Right ventricle myocardium superior (tissue), 1 donor: ENCODE results near the gene NKX1-1. TPM values are rescaled to one million over a fixed set of nuclear protein-coding genes. Genes with fewer than 3 reads are reported as not detected.
"Not testable (repeated sequence)": the region's sequence is repeated elsewhere in the genome, so short reads cannot be mapped to it uniquely, and the experiment has no call there.

Experiments
- ATAC-seq: fragments of 200-7000 bp; cut with Tn5 transposase; one replicate; pipeline ENCODE4 v1.9.1; 2020; ENCODE audit warnings: mild to moderate bottlenecking; ENCODE audit not compliant: poor library complexity
- DNase-seq: peaks from one replicate; pipeline ENCODE4 v3.0.0-alpha.2; 2020
- intact Hi-C: fragments of 100-400 bp; cut with DNase I; formaldehyde crosslinking; loops from one replicate; pipeline ENCODE4 v1.11.2; 2022
- total RNA-seq: library from RNA; stranded (reverse); fragmentation: NEBNext Ultra II Directional; extraction: Animal tissue kit (Norgen Biotek cat#: 25700); gene quantifications from one replicate; pipeline ENCODE4 v1.2.1, GENCODE V29; 2021
- donor health status: DM: no; HTN: yes; CAD: no; lungs with severe emphysema.

Gene NKX1-1
- total RNA-seq, 1 donor from 2014 or later = not detected

GRCh38 chr4:1396806-1397455 lies 9.3 kb downstream of the NKX1-1 start:
- intact Hi-C loops = no loop called here
- DNase-seq = peak; percentile 22
- no peak for ATAC-seq

GRCh38 chr4:1395941-1396805 lies 10.1 kb downstream of the NKX1-1 start:
- ATAC-seq = no peak
- intact Hi-C loops = no loop called here
- DNase-seq = peak; percentile 30

- intact Hi-C loops, ATAC-seq: not testable (repeated sequence)
- peak; percentile 18 for DNase-seq
These were observed 10.8 kb downstream of the NKX1-1 start for GRCh38 chr4:1395389-1395820.

GRCh38 chr4:1394554-1395388 lies 11.5 kb downstream of the NKX1-1 start:
- intact Hi-C loops, DNase-seq, ATAC-seq: not testable (repeated sequence)

- peak; percentile 13 for DNase-seq
- intact Hi-C loops = no loop called here
These were observed 12.4 kb downstream of the NKX1-1 start for GRCh38 chr4:1393866-1394265.

GRCh38 chr4:1393363-1393762 lies 12.9 kb downstream of the NKX1-1 start:
- intact Hi-C loops, DNase-seq, ATAC-seq: not testable (repeated sequence)

More at GRCh38 chr4:1393866-1394265, 12.4 kb downstream of the NKX1-1 start:
- no peak for ATAC-seq

GRCh38 chr4:1385373-1386340 lies 20.6 kb downstream of the NKX1-1 start:
- ATAC-seq (no peak), DNase-seq (peak; percentile 37)
- intact Hi-C loops = no loop called here

- no peak for ATAC-seq
- DNase-seq = peak; percentile 21
These were observed 21.4 kb downstream of the NKX1-1 start for GRCh38 chr4:1384675-1385372.

GRCh38 chr4:1383728-1384591 lies 22.3 kb downstream of the NKX1-1 start:
- peak; percentile 33 for DNase-seq
- ATAC-seq = no peak
- intact Hi-C loops = no loop called here

More at GRCh38 chr4:1384675-1385372, 21.4 kb downstream of the NKX1-1 start:
- intact Hi-C loops = no loop called here

- intact Hi-C loops = no loop called here
- no peak for ATAC-seq
These were observed 23.2 kb downstream of the NKX1-1 start for GRCh38 chr4:1382776-1383727.

GRCh38 chr4:1381944-1382541 lies 24.2 kb downstream of the NKX1-1 start:
- ATAC-seq (no peak), DNase-seq (peak; percentile 21)
- intact Hi-C loops = no loop called here

More at GRCh38 chr4:1382776-1383727, 23.2 kb downstream of the NKX1-1 start:
- DNase-seq = peak; percentile 19

GRCh38 chr4:1381181-1381621 lies 25.0 kb downstream of the NKX1-1 start:
- intact Hi-C loops = no loop called here
- DNase-seq (peak; percentile 22), ATAC-seq (no peak)

GRCh38 chr4:1380368-1381151 lies 25.7 kb downstream of the NKX1-1 start:
- peak; percentile 25 for DNase-seq
- no peak for ATAC-seq
- intact Hi-C loops = no loop called here

GRCh38 chr4:1379801-1380331 lies 26.4 kb downstream of the NKX1-1 start:
- intact Hi-C loops = no loop called here
- ATAC-seq (no peak), DNase-seq (peak; percentile 20)
